ENCODE results near the gene CAV2.

- TF ChIP-seq CTCF (IDR thresholded peaks at IDR 0.05; ENCODE audit: insufficient read depth, low read length, poor library complexity, severe bottlenecking) (no peak), EZH2phosphoT487 (conservative IDR thresholded peaks at IDR 0.05; ENCODE audit: low read length) (no peak)
Observed at GRCh38 chr7:116548506-116548905, 49.0 kb downstream of the CAV2 start.

All from SU-DHL-6 (cell line).